HUES64 (cell line): Measurements from ENCODE around the gene PTRH2.

Experiments
- H3K27ac ChIP-seq: 2 replicates; pipeline ENCODE4 v1.7.0; 2013; ENCODE audit warnings: low read depth, low read length, inconsistent platforms
- H3K27me3 ChIP-seq: 2 replicates; pipeline ENCODE4 v1.6.1; 2013; ENCODE audit warnings: mild to moderate bottlenecking, low read length; ENCODE audit not compliant: insufficient read depth
- H3K36me3 ChIP-seq: 2 replicates; pipeline ENCODE4 v1.6.1; 2013; ENCODE audit warnings: mild to moderate bottlenecking, low read length; ENCODE audit not compliant: insufficient read depth
- H3K4me1 ChIP-seq: 2 replicates; pipeline ENCODE4 v1.6.1; 2013; ENCODE audit warnings: mild to moderate bottlenecking, low read length, moderate library complexity; ENCODE audit not compliant: insufficient read depth
- H3K4me3 ChIP-seq: 2 replicates; pipeline ENCODE4 v1.5.1; 2013; ENCODE audit warnings: mild to moderate bottlenecking, low read length, moderate library complexity
- H3K9ac ChIP-seq: 2 replicates; pipeline ENCODE4 v1.6.1; 2013; ENCODE audit warnings: mild to moderate bottlenecking, low read depth, low read length
- H3K9me3 ChIP-seq: 2 replicates; pipeline ENCODE4 v1.6.1; 2013; ENCODE audit warnings: low read depth, low read length; ENCODE audit not compliant: insufficient read depth
- WGBS: fragments of 150-250, 120-280 bp; methylation state at CpG from one replicate; pipeline ENCODE4 v1.1.7; 2013; ENCODE audit warnings: missing lambda C conversion rate; 5-methylcytosine and 5-hydroxymethylcytosine counted together

Gene PTRH2

GRCh38 chr17:59719526-59719925 is 12.3 kb upstream of the PTRH2 start:
- Histone ChIP-seq H3K27me3 (no peaks in the 10 kb centered on the region), H3K9ac (no peak overlapping the region), H3K4me1 (no peaks in the 10 kb centered on the region), H3K4me3 (no peak overlapping the region), H3K27ac (no peak overlapping the region), H3K36me3 (no peaks in the 10 kb centered on the region), H3K9me3 (no peaks in the 10 kb centered on the region)

- Histone ChIP-seq H3K9ac (no peak overlapping the region), H3K4me3 (no peak overlapping the region), H3K27ac (no peak overlapping the region), H3K9me3 (no peaks in the 10 kb centered on the region), H3K4me1 (no peaks in the 10 kb centered on the region), H3K36me3 (no peaks in the 10 kb centered on the region), H3K27me3 (no peaks in the 10 kb centered on the region)
- 91% methylated on average over 2 of the region's 2 CpGs for WGBS
Measured at GRCh38 chr17:59716427-59716826, 9.2 kb upstream of the PTRH2 start.

- no peak overlapping the region for H3K9ac ChIP-seq
- H3K4me1 ChIP-seq: peaks cover under 1% of the 10 kb centered on the region; the same call in 1 of the 2 replicates
- H3K36me3 ChIP-seq: no peaks in the 10 kb centered on the region
- H3K9me3 ChIP-seq: no peaks in the 10 kb centered on the region
- H3K4me3 ChIP-seq: no peak overlapping the region
- H3K27me3 ChIP-seq: no peaks in the 10 kb centered on the region
- no peak overlapping the region for H3K27ac ChIP-seq
- 83% methylated on average over 1 of the region's 2 CpGs for WGBS
Measured at GRCh38 chr17:59714255-59714654, 7.0 kb upstream of the PTRH2 start.

- WGBS: 93% methylated on average over 2 of the region's 2 CpGs
- no peak overlapping the region for H3K9ac ChIP-seq
- peaks cover 12% of the 10 kb centered on the region; the same call in 1 of the 2 replicates for H3K4me1 ChIP-seq
- no peaks in the 10 kb centered on the region for H3K9me3 ChIP-seq
- H3K36me3 ChIP-seq: no peaks in the 10 kb centered on the region
- no peaks in the 10 kb centered on the region for H3K27me3 ChIP-seq
- H3K27ac ChIP-seq: no peak overlapping the region
- no peak overlapping the region for H3K4me3 ChIP-seq
Measured at GRCh38 chr17:59712862-59713261, 5.6 kb upstream of the PTRH2 start.

- Histone ChIP-seq H3K9me3 (no peaks in the 10 kb centered on the region), H3K9ac (no peak overlapping the region), H3K27me3 (no peaks in the 10 kb centered on the region), H3K27ac (no peak overlapping the region), H3K4me3 (no peak overlapping the region), H3K36me3 (no peaks in the 10 kb centered on the region), H3K4me1 (peaks cover 12% of the 10 kb centered on the region; the same call in 1 of the 2 replicates)
Measured at GRCh38 chr17:59711936-59712335, 4.7 kb upstream of the PTRH2 start.

GRCh38 chr17:59707971-59708430 is 771 bp upstream of the PTRH2 start:
- 3% methylated on average over 15 of the region's 15 CpGs for WGBS
- Histone ChIP-seq H3K4me3 (peak overlapping the region; percentile 84), H3K27me3 (no peaks in the 10 kb centered on the region), H3K9ac (peak overlapping the region; percentile 90), H3K36me3 (peaks cover 9% of the 10 kb centered on the region), H3K27ac (peak overlapping the region; percentile 95), H3K9me3 (no peaks in the 10 kb centered on the region), H3K4me1 (peaks cover 12% of the 10 kb centered on the region; the same call in 1 of the 2 replicates)

GRCh38 chr17:59702304-59702703 is 4.9 kb downstream of the PTRH2 start:
- Histone ChIP-seq H3K4me3 (no peak overlapping the region), H3K9ac (no peak overlapping the region), H3K4me1 (peaks cover 8% of the 10 kb centered on the region; the same call in 1 of the 2 replicates), H3K27me3 (no peaks in the 10 kb centered on the region), H3K9me3 (no peaks in the 10 kb centered on the region), H3K36me3 (peaks cover 60% of the 10 kb centered on the region), H3K27ac (no peak overlapping the region)
- 92% methylated on average over 7 of the region's 7 CpGs for WGBS

GRCh38 chr17:59699786-59700185 is 7.4 kb downstream of the PTRH2 start:
- peaks cover 85% of the 10 kb centered on the region for H3K36me3 ChIP-seq
- WGBS: 91% methylated on average over 6 of the region's 6 CpGs
- H3K9me3 ChIP-seq: no peaks in the 10 kb centered on the region

GRCh38 chr17:59699218-59699617 is 8.0 kb downstream of the PTRH2 start:
- Histone ChIP-seq H3K9ac (no peak overlapping the region), H3K27me3 (no peaks in the 10 kb centered on the region), H3K4me3 (no peak overlapping the region), H3K36me3 (peaks cover 86% of the 10 kb centered on the region), H3K9me3 (no peaks in the 10 kb centered on the region), H3K4me1 (peaks cover 8% of the 10 kb centered on the region; the same call in 1 of the 2 replicates), H3K27ac (no peak overlapping the region)
- WGBS: 97% methylated on average over 7 of the region's 7 CpGs

More at GRCh38 chr17:59699786-59700185, 7.4 kb downstream of the PTRH2 start:
- peaks cover 8% of the 10 kb centered on the region; the same call in 1 of the 2 replicates for H3K4me1 ChIP-seq
- H3K9ac ChIP-seq: no peak overlapping the region
- H3K27me3 ChIP-seq: no peaks in the 10 kb centered on the region
- no peak overlapping the region for H3K4me3 ChIP-seq
- no peak overlapping the region for H3K27ac ChIP-seq

GRCh38 chr17:59698143-59698542 is 9.1 kb downstream of the PTRH2 start:
- Histone ChIP-seq H3K9me3 (no peaks in the 10 kb centered on the region), H3K27ac (no peak overlapping the region), H3K36me3 (peaks cover 93% of the 10 kb centered on the region), H3K4me3 (no peak overlapping the region), H3K4me1 (peaks cover 8% of the 10 kb centered on the region; the same call in 1 of the 2 replicates), H3K27me3 (no peaks in the 10 kb centered on the region), H3K9ac (no peak overlapping the region)
- WGBS: 97% methylated on average over 4 of the region's 4 CpGs

- Histone ChIP-seq H3K27ac (no peak overlapping the region), H3K9me3 (no peaks in the 10 kb centered on the region), H3K36me3 (peaks cover 93% of the 10 kb centered on the region), H3K4me1 (no peaks in the 10 kb centered on the region), H3K4me3 (no peak overlapping the region), H3K27me3 (no peaks in the 10 kb centered on the region), H3K9ac (no peak overlapping the region)
- 97% methylated on average over 2 of the region's 2 CpGs for WGBS
Measured at GRCh38 chr17:59696682-59697277, 10.4 kb downstream of the PTRH2 start.
